Heart left ventricle (tissue), 16 donors: ENCODE data around the gene PDE6A. TPM values are rescaled to one million over a fixed set of nuclear protein-coding genes. Genes with fewer than 3 reads are reported as not detected.

Source experiments
- ATAC-seq, 4 donors: fragments of 200-7000 bp; cut with Tn5 transposase; one replicate each; pipeline ENCODE4 v1.9.1; 2020 to 2022; ENCODE audit warnings: moderate library complexity in 4 of 4, mild to moderate bottlenecking in 3 of 4, moderate number of reproducible peaks in 1 of 4
- DNase-seq, 5 donors: peaks; one replicate each; pipeline ENCODE4 v3.0.0-alpha.2; 2020
- H3K27ac ChIP-seq, 12 donors: fragments of 200-600 bp; sonication (generic) in 4 of 12; one replicate each; pipeline versions ENCODE4 v1.5.0 to v1.8.0; 2016 to 2022; ENCODE audit warnings: mild to moderate bottlenecking in 2 of 12
- H3K27me3 ChIP-seq, 9 donors: fragments of 200-600 bp; sonication (generic) in 2 of 9; one replicate each; pipeline versions ENCODE4 v1.5.1 to v1.8.0; 2016 to 2022; ENCODE audit warnings: mild to moderate bottlenecking in 3 of 9
- H3K36me3 ChIP-seq, 9 donors: fragments of 200-600 bp; sonication (generic) in 2 of 9; one replicate each; pipeline versions ENCODE4 v1.5.0 to v1.8.0; 2018 to 2022; ENCODE audit warnings: mild to moderate bottlenecking in 2 of 9
- H3K4me1 ChIP-seq, 12 donors: fragments of 200-600 bp; sonication (generic) in 4 of 12; one replicate each; pipeline versions ENCODE4 v1.5.0 to v1.8.0; 2016 to 2022; ENCODE audit warnings: mild to moderate bottlenecking in 3 of 12
- H3K4me3 ChIP-seq, 12 donors: fragments of 200-600 bp; sonication (generic) in 4 of 12; one replicate each; pipeline versions ENCODE4 v1.5.0 to v1.8.0; 2017 to 2022; ENCODE audit warnings: mild to moderate bottlenecking in 9 of 12, moderate library complexity in 4 of 12
- H3K9me3 ChIP-seq, 12 donors: fragments of 200-600 bp; sonication (generic) in 4 of 12; one replicate each; pipeline versions ENCODE4 v1.5.0 to v1.8.0; 2016 to 2022; ENCODE audit warnings: mild to moderate bottlenecking in 1 of 12
- CTCF ChIP-seq, 12 donors: fragments of 200-600 bp; sonication (generic) in 4 of 12; IDR thresholded peaks; one replicate each; pipeline versions ENCODE4 v1.5.0 to v1.8.0; 2018 to 2022; ENCODE audit warnings: antibody characterized with exemption in 12 of 12, mild to moderate bottlenecking in 5 of 12
- POLR2A ChIP-seq, 2 donors: fragments of 450-650 bp; IDR thresholded peaks; one replicate each; pipeline ENCODE4 v1.6.1; 2017; ENCODE audit warnings: antibody characterized with exemption in 2 of 2, mild to moderate bottlenecking in 2 of 2, moderate library complexity in 2 of 2
- WGBS, 4 donors: extraction: QIAGEN DNeasy Blood & Tissue Kit in 2 of 4; methylation state at CpG; one replicate each; pipeline versions ENCODE4 v1.1.5 to v1.1.7; 2013 to 2018; 5-methylcytosine and 5-hydroxymethylcytosine counted together
- intact Hi-C, 10 donors: fragments of 100-400 bp; cut with DNase I; formaldehyde crosslinking; loops; one replicate each; pipeline versions ENCODE4 v1.11.1 to v1.14.2; 2022
- polyA plus RNA-seq, 2 donors: library from polyadenylated mRNA; stranded (reverse); fragments of 200-250 nt; gene quantifications; one replicate each; pipeline ENCODE4 v1.2.3, GENCODE V29; 2013
- total RNA-seq, 9 donors: library from RNA; depleted of rRNA in 2 of 9; stranded (reverse); fragments of >200 nt in 2 of 9; fragmentation: NEBNext Ultra II Directional in 3 of 9; extraction: Animal tissue kit (Norgen Biotek cat#: 25700) in 3 of 9; gene quantifications; one replicate each; pipeline versions ENCODE4 v1.1.0 to v1.2.4, GENCODE V29; 2016 to 2023
- donor health status: ischemic (EF 13 %, LVEDD 7.1; RV severe dilation, severe dysfunction).
- donor health status: healthy with polysubstance abuse.
- donor health status: DM: no; HTN: yes; CAD: no.
- donor health status: DM: no; HTN: no; CAD: no.
- donor health status: ischemic (EF 25% LVEDD 6.9; RV normal size, moderate dysfunction).
- donor health status: ischemic (EF 25% LVEDD 5.7; RV mildly dilated, moderate dysfunction).
- donor health status: healthy.
- donor health status: DM: yes; HTN: yes; CAD: no.
- donor health status: ischemic (EF 35%, LVEDD 5.7; RV mildly dilated, moderate dysfunction).
- donor health status: nonischemic (EF 11% LVEDD 7.7; RV severe dilation, severe dysfunction).
- donor health status: DM: yes; HTN: yes; CAD: no.
- donor health status: PGD.
- donor health status: ischemic (EF 29% LVEDD 5.4; RV normal size, mild dysfunction).
- donor health status: nonischemic (EF 23%, LVEDD 6.1; RV moderate dilation, normal function).

The PDE6A gene
- total and polyA plus RNA-seq, 11 donors: 0.04 to 0.35 (median 0.11) TPM; not detected in 1

- no peak overlapping the region for H3K4me3 ChIP-seq
- intact Hi-C loops: loop anchor here in 1 of 10 donors (5.0 kb wide), 1 partner anchor 69 kb away; no protein-coding TSS in a partner anchor
- H3K9me3 ChIP-seq: no peaks in the 10 kb centered on the region
- no peak for ATAC-seq
- H3K27ac ChIP-seq: no peak overlapping the region
- peaks cover 0 to 3% (median 0%) of the 10 kb centered on the region in 9 donors for H3K27me3 ChIP-seq
- H3K36me3 ChIP-seq: no peaks in the 10 kb centered on the region
- DNase-seq: no peak
- peaks cover 0 to 29% (median 13%) of the 10 kb centered on the region in 12 donors for H3K4me1 ChIP-seq
- no peak for TF ChIP-seq CTCF (IDR thresholded peaks at IDR 0.05)
- 84 to 91% (median 90%) methylated on average over 3 of the region's 3 CpGs for WGBS, 4 donors
Observed at GRCh38 chr5:149936700-149937091, 7.9 kb downstream of the PDE6A start.

GRCh38 chr5:149936044-149936699 lies 8.4 kb downstream of the PDE6A start:
- H3K36me3 ChIP-seq: no peaks in the 10 kb centered on the region
- peaks cover 0 to 3% (median 0%) of the 10 kb centered on the region in 9 donors for H3K27me3 ChIP-seq
- H3K4me1 ChIP-seq: peaks cover 0 to 29% (median 13%) of the 10 kb centered on the region in 12 donors
- DNase-seq (no peak), ATAC-seq (no peak)
- H3K9me3 ChIP-seq: no peaks in the 10 kb centered on the region
- WGBS, 4 donors: 77 to 97% (median 92%) methylated on average over 1 of the region's 1 CpG
- intact Hi-C loops: loop anchor here in 1 of 10 donors (5.0 kb wide), 1 partner anchor 69 kb away; no protein-coding TSS in a partner anchor
- H3K27ac ChIP-seq: no peak overlapping the region
- H3K4me3 ChIP-seq: no peak overlapping the region
- TF ChIP-seq CTCF (IDR thresholded peaks at IDR 0.05) (no peak), POLR2A (IDR thresholded peaks at IDR 0.05) (no peak)

- H3K4me1 ChIP-seq: peaks cover 0 to 29% (median 13%) of the 10 kb centered on the region in 12 donors
- intact Hi-C loops: loop anchor here in 1 of 10 donors (5.0 kb wide), 1 partner anchor 68 kb away; no protein-coding TSS in a partner anchor
- H3K27ac ChIP-seq: no peak overlapping the region
- 88 to 90% (median 90%) methylated on average over 8 of the region's 8 CpGs for WGBS, 4 donors
- TF ChIP-seq POLR2A (IDR thresholded peaks at IDR 0.05) (no peak), CTCF (IDR thresholded peaks at IDR 0.05) (no peak)
- H3K4me3 ChIP-seq: no peak overlapping the region
- DNase-seq: no peak
- no peaks in the 10 kb centered on the region for H3K36me3 ChIP-seq
- peaks cover 0 to 3% (median 0%) of the 10 kb centered on the region in 9 donors for H3K27me3 ChIP-seq
- no peaks in the 10 kb centered on the region for H3K9me3 ChIP-seq
- no peak for ATAC-seq
Observed at GRCh38 chr5:149935431-149935901, 9.1 kb downstream of the PDE6A start.

GRCh38 chr5:149932445-149933350 lies 11.9 kb downstream of the PDE6A start:
- H3K27me3 ChIP-seq: peaks cover 0 to 3% (median 0%) of the 10 kb centered on the region in 9 donors
- H3K36me3 ChIP-seq: no peaks in the 10 kb centered on the region
- no peaks in the 10 kb centered on the region for H3K9me3 ChIP-seq
- 62 to 78% (median 67%) methylated on average over 25 of the region's 25 CpGs for WGBS, 4 donors
- H3K4me1 ChIP-seq: peaks cover 0 to 6% (median 0%) of the 10 kb centered on the region in 12 donors
- peak in 4 of 12 donors; percentile 23 to 42 (median 37) for TF ChIP-seq CTCF (IDR thresholded peaks at IDR 0.05)
- TF ChIP-seq POLR2A (IDR thresholded peaks at IDR 0.05): no peak
- ATAC-seq (peak in 3 of 4 donors; percentile 34 to 63 (median 54)), DNase-seq (no peak)
- intact Hi-C loops: no loop called here
- H3K4me3 ChIP-seq: peak overlapping the region in 7 of 12 donors; percentile 10 to 43 (median 25)
- H3K27ac ChIP-seq: no peak overlapping the region
